ENCODE results near the gene OLA1. TPM values are rescaled to one million over a fixed set of nuclear protein-coding genes. Genes with fewer than 3 reads are reported as not detected.

Gene OLA1
- total and polyA plus RNA-seq, 2 of the 13 experiments (the other 11 are each of a cell fraction or from before 2014, with no cell fraction given): 153 to 241 TPM

DNA sequence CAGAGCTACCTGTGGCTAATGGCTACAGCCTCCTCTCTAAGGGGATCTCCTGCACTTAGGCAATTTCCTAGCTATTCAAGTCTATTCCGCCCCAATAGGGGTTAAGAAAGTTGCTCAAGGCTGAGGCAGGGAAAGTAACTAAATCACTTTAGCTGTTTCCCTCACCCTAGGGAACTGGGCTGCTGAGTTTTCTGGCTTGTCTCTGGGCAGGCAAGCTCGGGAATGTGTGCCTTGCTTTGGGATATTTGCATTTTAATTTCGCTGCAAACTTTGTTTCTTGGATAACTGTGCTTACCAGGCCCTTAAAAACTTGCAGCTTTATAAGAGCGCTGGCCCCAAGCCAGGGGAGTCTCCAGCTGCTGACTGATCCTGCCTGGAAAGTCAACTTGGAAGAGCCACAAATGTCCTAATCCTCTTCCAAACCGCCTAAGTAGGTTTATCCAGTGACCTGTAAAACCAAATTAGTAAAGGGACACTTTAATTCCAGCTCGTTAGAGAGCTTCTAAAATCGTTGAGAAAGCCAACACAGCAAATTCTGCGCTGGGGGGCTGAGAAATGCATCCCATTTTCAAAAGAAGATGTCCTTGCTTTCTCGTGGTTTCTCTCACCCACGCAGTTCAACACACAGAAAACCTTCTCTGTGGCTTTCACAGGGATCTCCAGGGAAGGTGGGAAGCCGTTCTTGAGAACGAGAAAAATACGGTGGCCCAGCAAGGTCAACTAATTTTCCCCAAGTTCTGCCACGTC is 223.6 kb downstream of the OLA1 start (continued):
- TF ChIP-seq, protein P1, sequence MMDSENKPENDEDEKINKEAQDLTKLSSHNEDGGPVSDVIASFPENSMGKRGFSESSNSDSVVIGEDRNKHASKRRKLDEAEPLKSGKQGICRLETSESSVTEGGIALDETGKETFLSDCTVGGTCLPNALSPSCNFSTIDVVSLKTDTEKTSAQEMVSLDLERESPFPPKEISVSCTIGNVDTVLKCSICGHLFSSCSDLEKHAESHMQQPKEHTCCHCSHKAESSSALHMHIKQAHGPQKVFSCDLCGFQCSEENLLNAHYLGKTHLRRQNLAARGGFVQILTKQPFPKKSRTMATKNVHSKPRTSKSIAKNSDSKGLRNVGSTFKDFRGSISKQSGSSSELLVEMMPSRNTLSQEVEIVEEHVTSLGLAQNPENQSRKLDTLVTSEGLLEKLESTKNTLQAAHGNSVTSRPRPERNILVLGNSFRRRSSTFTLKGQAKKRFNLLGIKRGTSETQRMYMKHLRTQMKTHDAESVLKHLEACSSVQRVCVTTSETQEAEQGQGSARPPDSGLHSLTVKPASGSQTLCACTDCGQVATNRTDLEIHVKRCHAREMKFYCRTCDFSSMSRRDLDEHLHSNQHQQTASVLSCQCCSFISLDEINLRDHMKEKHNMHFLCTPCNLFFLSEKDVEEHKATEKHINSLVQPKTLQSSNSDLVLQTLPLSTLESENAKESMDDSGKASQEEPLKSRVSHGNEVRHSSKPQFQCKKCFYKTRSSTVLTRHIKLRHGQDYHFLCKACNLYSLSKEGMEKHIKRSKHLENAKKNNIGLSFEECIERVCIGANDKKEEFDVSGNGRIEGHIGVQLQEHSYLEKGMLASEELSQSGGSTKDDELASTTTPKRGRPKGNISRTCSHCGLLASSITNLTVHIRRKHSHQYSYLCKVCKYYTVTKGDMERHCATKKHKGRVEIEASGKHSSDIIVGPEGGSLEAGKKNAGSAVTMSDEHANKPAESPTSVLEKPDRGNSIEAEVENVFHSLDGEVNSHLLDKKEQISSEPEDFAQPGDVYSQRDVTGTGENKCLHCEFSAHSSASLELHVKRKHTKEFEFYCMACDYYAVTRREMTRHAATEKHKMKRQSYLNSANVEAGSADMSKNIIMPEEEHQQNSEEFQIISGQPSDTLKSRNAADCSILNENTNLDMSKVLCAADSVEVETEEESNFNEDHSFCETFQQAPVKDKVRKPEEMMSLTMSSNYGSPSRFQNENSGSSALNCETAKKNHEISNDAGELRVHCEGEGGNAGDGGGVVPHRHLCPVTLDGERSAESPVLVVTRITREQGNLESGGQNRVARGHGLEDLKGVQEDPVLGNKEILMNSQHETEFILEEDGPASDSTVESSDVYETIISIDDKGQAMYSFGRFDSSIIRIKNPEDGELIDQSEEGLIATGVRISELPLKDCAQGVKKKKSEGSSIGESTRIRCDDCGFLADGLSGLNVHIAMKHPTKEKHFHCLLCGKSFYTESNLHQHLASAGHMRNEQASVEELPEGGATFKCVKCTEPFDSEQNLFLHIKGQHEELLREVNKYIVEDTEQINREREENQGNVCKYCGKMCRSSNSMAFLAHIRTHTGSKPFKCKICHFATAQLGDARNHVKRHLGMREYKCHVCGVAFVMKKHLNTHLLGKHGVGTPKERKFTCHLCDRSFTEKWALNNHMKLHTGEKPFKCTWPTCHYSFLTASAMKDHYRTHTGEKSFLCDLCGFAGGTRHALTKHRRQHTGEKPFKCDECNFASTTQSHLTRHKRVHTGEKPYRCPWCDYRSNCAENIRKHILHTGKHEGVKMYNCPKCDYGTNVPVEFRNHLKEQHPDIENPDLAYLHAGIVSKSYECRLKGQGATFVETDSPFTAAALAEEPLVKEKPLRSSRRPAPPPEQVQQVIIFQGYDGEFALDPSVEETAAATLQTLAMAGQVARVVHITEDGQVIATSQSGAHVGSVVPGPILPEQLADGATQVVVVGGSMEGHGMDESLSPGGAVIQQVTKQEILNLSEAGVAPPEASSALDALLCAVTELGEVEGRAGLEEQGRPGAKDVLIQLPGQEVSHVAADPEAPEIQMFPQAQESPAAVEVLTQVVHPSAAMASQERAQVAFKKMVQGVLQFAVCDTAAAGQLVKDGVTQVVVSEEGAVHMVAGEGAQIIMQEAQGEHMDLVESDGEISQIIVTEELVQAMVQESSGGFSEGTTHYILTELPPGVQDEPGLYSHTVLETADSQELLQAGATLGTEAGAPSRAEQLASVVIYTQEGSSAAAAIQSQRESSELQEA (CRISPR knock-in tag; IDR thresholded peaks at IDR 0.05; ENCODE audit: not compliant biosample characterization): no peak
- no peak for TF ChIP-seq SALL1 (CRISPR knock-in tag; IDR thresholded peaks at IDR 0.05)
- 0 out of 4 replicates have a peak, but pooled peaks of 1 of the 2 experiments have one; percentile 37 for TF ChIP-seq POLR2A (IDR thresholded peaks at IDR 0.05; ENCODE audit: insufficient read depth in 1 of 2, low read depth in 2 of 2, low read length in 2 of 2)
- TF ChIP-seq HDAC1 (CRISPR knock-in tag; IDR thresholded peaks at IDR 0.05): peak; percentile 41; the same call in 1 of the 2 replicates
- TF ChIP-seq AGO2 (optimal IDR thresholded peaks at IDR 0.05; ENCODE audit: low read depth, low read length): no peak
- TF ChIP-seq SSRP1 (CRISPR knock-in tag; IDR thresholded peaks at IDR 0.05): no peak
- no peak for TF ChIP-seq NR1H2 (CRISPR knock-in tag; IDR thresholded peaks at IDR 0.05; ENCODE audit: borderline replicate concordance, low read depth)
- TF ChIP-seq ZC3H13 (CRISPR knock-in tag; IDR thresholded peaks at IDR 0.05): no peak
- TF ChIP-seq, protein P2, sequence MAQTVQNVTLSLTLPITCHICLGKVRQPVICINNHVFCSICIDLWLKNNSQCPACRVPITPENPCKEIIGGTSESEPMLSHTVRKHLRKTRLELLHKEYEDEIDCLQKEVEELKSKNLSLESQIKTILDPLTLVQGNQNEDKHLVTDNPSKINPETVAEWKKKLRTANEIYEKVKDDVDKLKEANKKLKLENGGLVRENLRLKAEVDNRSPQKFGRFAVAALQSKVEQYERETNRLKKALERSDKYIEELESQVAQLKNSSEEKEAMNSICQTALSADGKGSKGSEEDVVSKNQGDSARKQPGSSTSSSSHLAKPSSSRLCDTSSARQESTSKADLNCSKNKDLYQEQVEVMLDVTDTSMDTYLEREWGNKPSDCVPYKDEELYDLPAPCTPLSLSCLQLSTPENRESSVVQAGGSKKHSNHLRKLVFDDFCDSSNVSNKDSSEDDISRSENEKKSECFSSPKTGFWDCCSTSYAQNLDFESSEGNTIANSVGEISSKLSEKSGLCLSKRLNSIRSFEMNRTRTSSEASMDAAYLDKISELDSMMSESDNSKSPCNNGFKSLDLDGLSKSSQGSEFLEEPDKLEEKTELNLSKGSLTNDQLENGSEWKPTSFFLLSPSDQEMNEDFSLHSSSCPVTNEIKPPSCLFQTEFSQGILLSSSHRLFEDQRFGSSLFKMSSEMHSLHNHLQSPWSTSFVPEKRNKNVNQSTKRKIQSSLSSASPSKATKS (CRISPR knock-in tag; IDR thresholded peaks at IDR 0.05): no peak
- TF ChIP-seq KAT2B (IDR thresholded peaks at IDR 0.05; ENCODE audit: borderline replicate concordance, low read depth, low read length): no peak
- TF ChIP-seq FLYWCH1 (CRISPR knock-in tag; IDR thresholded peaks at IDR 0.05): 0 out of 2 replicates have a peak, but pooled peaks have one; percentile 28
- TF ChIP-seq, protein P3, sequence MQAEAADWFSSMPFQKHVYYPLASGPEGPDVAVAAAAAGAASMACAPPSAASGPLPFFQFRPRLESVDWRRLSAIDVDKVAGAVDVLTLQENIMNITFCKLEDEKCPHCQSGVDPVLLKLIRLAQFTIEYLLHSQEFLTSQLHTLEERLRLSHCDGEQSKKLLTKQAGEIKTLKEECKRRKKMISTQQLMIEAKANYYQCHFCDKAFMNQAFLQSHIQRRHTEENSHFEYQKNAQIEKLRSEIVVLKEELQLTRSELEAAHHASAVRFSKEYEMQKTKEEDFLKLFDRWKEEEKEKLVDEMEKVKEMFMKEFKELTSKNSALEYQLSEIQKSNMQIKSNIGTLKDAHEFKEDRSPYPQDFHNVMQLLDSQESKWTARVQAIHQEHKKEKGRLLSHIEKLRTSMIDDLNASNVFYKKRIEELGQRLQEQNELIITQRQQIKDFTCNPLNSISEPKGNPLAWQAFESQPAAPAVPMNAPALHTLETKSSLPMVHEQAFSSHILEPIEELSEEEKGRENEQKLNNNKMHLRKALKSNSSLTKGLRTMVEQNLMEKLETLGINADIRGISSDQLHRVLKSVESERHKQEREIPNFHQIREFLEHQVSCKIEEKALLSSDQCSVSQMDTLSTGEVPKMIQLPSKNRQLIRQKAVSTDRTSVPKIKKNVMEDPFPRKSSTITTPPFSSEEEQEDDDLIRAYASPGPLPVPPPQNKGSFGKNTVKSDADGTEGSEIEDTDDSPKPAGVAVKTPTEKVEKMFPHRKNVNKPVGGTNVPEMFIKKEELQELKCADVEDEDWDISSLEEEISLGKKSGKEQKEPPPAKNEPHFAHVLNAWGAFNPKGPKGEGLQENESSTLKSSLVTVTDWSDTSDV (CRISPR knock-in tag; IDR thresholded peaks at IDR 0.05): no peak
- no peak for TF ChIP-seq NR3C1 (CRISPR knock-in tag; IDR thresholded peaks at IDR 0.05)
- no peak for TF ChIP-seq SIX1 (CRISPR knock-in tag; IDR thresholded peaks at IDR 0.05; ENCODE audit: borderline replicate concordance)
- TF ChIP-seq RBM22 (optimal IDR thresholded peaks at IDR 0.05; ENCODE audit: low read length): no peak
- TF ChIP-seq NFE2L1 (CRISPR knock-in tag; IDR thresholded peaks at IDR 0.05; ENCODE audit: borderline replicate concordance): no peak
- TF ChIP-seq PAWR (CRISPR knock-in tag; IDR thresholded peaks at IDR 0.05; ENCODE audit: borderline replicate concordance): no peak

Data from HepG2 (cell line).